ENCODE data around the gene TULP4. TPM values are rescaled to one million over a fixed set of nuclear protein-coding genes. Genes with fewer than 3 reads are reported as not detected.

The TULP4 gene
- total RNA-seq, 6 experiments from 2014 or later: 27.0 to 42.4 (median 32.3) TPM

- Histone ChIP-seq H3K9me3 (no peaks in the 10 kb centered on the region), H3K27ac (no peak overlapping the region), H3K4me1 (no peaks in the 10 kb centered on the region), H3K27me3 (no peaks in the 10 kb centered on the region), H3K36me3 (no peaks in the 10 kb centered on the region), H3K4me3 (no peak overlapping the region)
- ATAC-seq (peak in 3 of 4 donors; percentile 39 to 51 (median 46)), DNase-seq (no peak)
- TF ChIP-seq POLR2A (IDR thresholded peaks at IDR 0.05) (no peak), CTCF (IDR thresholded peaks at IDR 0.05) (no peak)
- intact Hi-C loops (cut with DNase I): no loop called here
- WGBS (ENCODE audit: insufficient coverage, low coverage, low lambda C conversion rate, missing lambda C conversion rate): 66% methylated on average over 3 of the region's 3 CpGs
Measured at GRCh38 chr6:158409451-158409850, 97.2 kb downstream of the TULP4 start.

- intact Hi-C loops (cut with DNase I): no loop called here
- TF ChIP-seq CTCF (IDR thresholded peaks at IDR 0.05) (no peak), POLR2A (IDR thresholded peaks at IDR 0.05) (no peak)
- Histone ChIP-seq H3K27me3 (no peaks in the 10 kb centered on the region), H3K4me3 (no peak overlapping the region), H3K9me3 (no peaks in the 10 kb centered on the region), H3K4me1 (no peaks in the 10 kb centered on the region), H3K27ac (no peak overlapping the region), H3K36me3 (no peaks in the 10 kb centered on the region)
- DNase-seq (no peak), ATAC-seq (peak in 1 of 4 donors; percentile 35)
- 75% methylated on average over 6 of the region's 8 CpGs for WGBS (ENCODE audit: insufficient coverage, low coverage, low lambda C conversion rate, missing lambda C conversion rate)
Measured at GRCh38 chr6:158410784-158411183, 98.5 kb downstream of the TULP4 start.

DNA sequence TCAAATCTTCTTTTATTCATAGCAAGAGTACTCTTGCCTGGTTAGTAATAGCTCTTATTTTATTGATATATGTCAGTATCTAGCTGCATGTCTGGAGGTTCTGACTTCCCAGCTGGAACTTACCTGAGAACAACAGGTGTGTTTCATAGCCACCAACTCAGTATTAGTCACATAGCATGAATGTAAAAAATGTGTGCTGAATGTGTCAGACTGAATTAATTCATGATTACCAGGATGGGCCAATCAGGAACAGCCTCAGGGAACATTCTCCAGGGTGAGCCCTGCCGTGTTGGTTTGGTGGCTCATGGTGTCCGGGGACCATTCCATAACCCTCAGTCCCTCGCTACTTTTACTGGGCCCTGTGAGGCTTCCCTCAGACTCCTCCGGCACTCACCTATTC, 99.7 kb downstream of the TULP4 start:
- 97% methylated on average over 4 of the region's 4 CpGs for WGBS (ENCODE audit: insufficient coverage, low coverage, low lambda C conversion rate, missing lambda C conversion rate)
- H3K27me3 ChIP-seq: no peaks in the 10 kb centered on the region
- no peaks in the 10 kb centered on the region for H3K4me1 ChIP-seq
- intact Hi-C loops (cut with DNase I): no loop called here
- H3K27ac ChIP-seq: no peak overlapping the region
- no peak overlapping the region for H3K4me3 ChIP-seq
- no peaks in the 10 kb centered on the region for H3K36me3 ChIP-seq
- no peak for ATAC-seq
- DNase-seq: no peak
- H3K9me3 ChIP-seq: no peaks in the 10 kb centered on the region
- no peak for TF ChIP-seq POLR2A (IDR thresholded peaks at IDR 0.05)
- TF ChIP-seq CTCF (IDR thresholded peaks at IDR 0.05): no peak

- intact Hi-C loops (cut with DNase I): no loop called here
- no peak for DNase-seq
Measured at GRCh38 chr6:158413028-158413427, 100.8 kb downstream of the TULP4 start.

More at GRCh38 chr6:158413028-158413427, 100.8 kb downstream of the TULP4 start:
- Histone ChIP-seq H3K27ac (no peak overlapping the region), H3K36me3 (no peaks in the 10 kb centered on the region), H3K27me3 (no peaks in the 10 kb centered on the region), H3K9me3 (no peaks in the 10 kb centered on the region), H3K4me1 (no peaks in the 10 kb centered on the region), H3K4me3 (no peak overlapping the region)
- 92% methylated on average over 6 of the region's 16 CpGs for WGBS (ENCODE audit: insufficient coverage, low coverage, low lambda C conversion rate, missing lambda C conversion rate)
- TF ChIP-seq POLR2A (IDR thresholded peaks at IDR 0.05) (no peak), CTCF (IDR thresholded peaks at IDR 0.05) (no peak)
- no peak for ATAC-seq
